ENCODE measurements around the gene ACOX2.

DNA sequence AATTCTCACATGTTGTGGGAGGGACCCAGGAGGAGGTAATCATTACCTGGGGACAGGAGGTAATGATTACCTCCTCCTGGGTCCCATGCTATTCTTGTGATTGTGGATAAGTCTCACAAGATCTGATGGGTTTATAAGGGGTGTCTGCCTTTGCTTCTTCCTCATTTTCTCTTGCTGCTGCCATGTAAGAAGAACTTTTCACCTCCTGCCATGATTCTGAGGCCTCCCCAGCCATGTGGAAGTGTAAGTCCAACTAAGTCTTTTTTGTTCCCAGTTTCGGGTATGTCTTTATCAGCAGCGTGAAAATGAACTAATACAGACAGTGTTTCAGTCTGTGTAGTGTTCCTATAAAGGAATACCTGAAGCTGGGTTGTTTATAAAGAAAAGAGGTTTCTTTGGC, 58.2 kb downstream of the ACOX2 start:
- TF ChIP-seq, protein P1, sequence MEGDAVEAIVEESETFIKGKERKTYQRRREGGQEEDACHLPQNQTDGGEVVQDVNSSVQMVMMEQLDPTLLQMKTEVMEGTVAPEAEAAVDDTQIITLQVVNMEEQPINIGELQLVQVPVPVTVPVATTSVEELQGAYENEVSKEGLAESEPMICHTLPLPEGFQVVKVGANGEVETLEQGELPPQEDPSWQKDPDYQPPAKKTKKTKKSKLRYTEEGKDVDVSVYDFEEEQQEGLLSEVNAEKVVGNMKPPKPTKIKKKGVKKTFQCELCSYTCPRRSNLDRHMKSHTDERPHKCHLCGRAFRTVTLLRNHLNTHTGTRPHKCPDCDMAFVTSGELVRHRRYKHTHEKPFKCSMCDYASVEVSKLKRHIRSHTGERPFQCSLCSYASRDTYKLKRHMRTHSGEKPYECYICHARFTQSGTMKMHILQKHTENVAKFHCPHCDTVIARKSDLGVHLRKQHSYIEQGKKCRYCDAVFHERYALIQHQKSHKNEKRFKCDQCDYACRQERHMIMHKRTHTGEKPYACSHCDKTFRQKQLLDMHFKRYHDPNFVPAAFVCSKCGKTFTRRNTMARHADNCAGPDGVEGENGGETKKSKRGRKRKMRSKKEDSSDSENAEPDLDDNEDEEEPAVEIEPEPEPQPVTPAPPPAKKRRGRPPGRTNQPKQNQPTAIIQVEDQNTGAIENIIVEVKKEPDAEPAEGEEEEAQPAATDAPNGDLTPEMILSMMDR (IDR thresholded peaks at IDR 0.05): no peak
- TF ChIP-seq KDM1A (IDR thresholded peaks at IDR 0.05; ENCODE audit: low read depth) (no peak), PHF8 (IDR thresholded peaks at IDR 0.05; ENCODE audit: borderline replicate concordance, low read depth) (no peak), POLR2A (IDR thresholded peaks at IDR 0.05; ENCODE audit: low read length) (no peak), SMC3 (IDR thresholded peaks at IDR 0.05) (no peak), MYC (IDR thresholded peaks at IDR 0.05; ENCODE audit: borderline replicate concordance, low read length) (no peak), RAD21 (conservative IDR thresholded peaks at IDR 0.05 in 1 of 2, IDR thresholded peaks at IDR 0.05 in 1 of 2) (no peak), FOSL2 (IDR thresholded peaks at IDR 0.05) (no peak), FOSL2 (CRISPR knock-in tag; IDR thresholded peaks at IDR 0.05) (no peak)
- TF ChIP-seq, protein P2, sequence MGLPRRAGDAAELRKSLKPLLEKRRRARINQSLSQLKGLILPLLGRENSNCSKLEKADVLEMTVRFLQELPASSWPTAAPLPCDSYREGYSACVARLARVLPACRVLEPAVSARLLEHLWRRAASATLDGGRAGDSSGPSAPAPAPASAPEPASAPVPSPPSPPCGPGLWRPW (IDR thresholded peaks at IDR 0.05): no peak
